DND-41 (cell line): ENCODE measurements around the gene GTF2H1.

Experiments
- ATAC-seq: fragments of 200-7000 bp; cut with Tn5 transposase; 3 replicates; pipeline ENCODE4 v1.9.1; 2021; ENCODE audit warnings: low read depth; ENCODE audit not compliant: insufficient read depth
- DNase-seq: peaks from one replicate; pipeline ENCODE4 v3.0.0-alpha.2; 2020
- H2AFZ ChIP-seq: 2 replicates; pipeline ENCODE4 v1.6.0; 2012; ENCODE audit warnings: low read depth, low read length
- H3K27ac ChIP-seq: 2 replicates; pipeline ENCODE4 v1.5.1; 2012; ENCODE audit warnings: low read length, inconsistent platforms
- H3K27me3 ChIP-seq: fragments of 200-600 bp; sonication (generic); 2 replicates; pipeline ENCODE4 v1.6.0; 2012; ENCODE audit warnings: low read length, mild to moderate bottlenecking, inconsistent platforms; ENCODE audit not compliant: insufficient read depth, poor library complexity
- H3K36me3 ChIP-seq: 2 replicates; pipeline ENCODE4 v1.5.1; 2012; ENCODE audit warnings: low read length, inconsistent platforms; ENCODE audit not compliant: insufficient read depth
- H3K4me1 ChIP-seq: 2 replicates; pipeline ENCODE4 v1.5.1; 2012; ENCODE audit warnings: mild to moderate bottlenecking, low read length; ENCODE audit not compliant: insufficient read depth
- H3K4me2 ChIP-seq: 2 replicates; pipeline ENCODE4 v1.6.0; 2012; ENCODE audit warnings: mild to moderate bottlenecking, moderate library complexity, low read length, inconsistent platforms; ENCODE audit not compliant: insufficient read depth
- H3K4me3 ChIP-seq, 2 experiments: fragments of 200-600 bp in 1 of 2; shearing (Covaris generic) in 1 of 2; 2 replicates each; pipeline ENCODE4 v1.5.1; 2012 to 2016; ENCODE audit warnings: inconsistent platforms in 2 of 2, low read length in 2 of 2, mild to moderate bottlenecking in 2 of 2, low read depth in 1 of 2, moderate library complexity in 1 of 2
- H3K79me2 ChIP-seq: 2 replicates; pipeline ENCODE4 v1.6.0; 2012; ENCODE audit warnings: low read length, inconsistent platforms; ENCODE audit not compliant: insufficient read depth
- H3K9ac ChIP-seq: 2 replicates; pipeline ENCODE4 v1.6.0; 2012; ENCODE audit warnings: low read depth, mild to moderate bottlenecking, inconsistent platforms, low read length, moderate library complexity
- H3K9me3 ChIP-seq: 2 replicates; pipeline ENCODE4 v1.5.1; 2012; ENCODE audit warnings: low read length, moderate library complexity, mild to moderate bottlenecking, inconsistent platforms; ENCODE audit not compliant: insufficient read depth, severe bottlenecking
- H4K20me1 ChIP-seq: 2 replicates; pipeline ENCODE4 v1.6.0; 2012; ENCODE audit warnings: low read length; ENCODE audit not compliant: insufficient read depth
- CTCF ChIP-seq: IDR thresholded peaks from 2 replicates; pipeline ENCODE4 v1.5.1; 2012; ENCODE audit warnings: borderline replicate concordance, low read length, moderate library complexity, mild to moderate bottlenecking; ENCODE audit not compliant: poor library complexity, severe bottlenecking; ENCODE audit errors: extremely low read depth
- EZH2 ChIP-seq: IDR thresholded peaks from 3 replicates; pipeline ENCODE4 v1.6.1; 2012; ENCODE audit warnings: borderline replicate concordance, low read depth, mild to moderate bottlenecking, moderate library complexity, low read length, inconsistent platforms; ENCODE audit not compliant: severe bottlenecking

GTF2H1 gene

GRCh38 chr11:18308242-18308641 lies 14.1 kb upstream of the GTF2H1 start:
- H3K4me2 ChIP-seq: no peak overlapping the region
- no peaks in the 10 kb centered on the region for H3K27me3 ChIP-seq
- H4K20me1 ChIP-seq: no peaks in the 10 kb centered on the region
- H3K36me3 ChIP-seq: peaks cover 72% of the 10 kb centered on the region
- H3K9ac ChIP-seq: no peak overlapping the region
- no peak overlapping the region for H3K4me3 ChIP-seq
- H3K27ac ChIP-seq: no peak overlapping the region
- no peaks in the 10 kb centered on the region; the same call in 1 of the 2 replicates for H3K79me2 ChIP-seq
- ATAC-seq (no peak), DNase-seq (no peak)
- no peak overlapping the region for H2AFZ ChIP-seq
- no peaks in the 10 kb centered on the region for H3K9me3 ChIP-seq
- no peaks in the 10 kb centered on the region for H3K4me1 ChIP-seq
- TF ChIP-seq EZH2 (no peak), CTCF (no peak)

GRCh38 chr11:18309691-18310090 lies 12.7 kb upstream of the GTF2H1 start:
- DNase-seq: no peak
- H3K36me3 ChIP-seq: peaks cover 60% of the 10 kb centered on the region
- no peak overlapping the region for H3K4me2 ChIP-seq
- no peak for ATAC-seq
- no peaks in the 10 kb centered on the region for H3K9me3 ChIP-seq
- H3K4me1 ChIP-seq: no peaks in the 10 kb centered on the region
- no peak overlapping the region for H3K4me3 ChIP-seq
- TF ChIP-seq CTCF: no peak
- H3K27ac ChIP-seq: no peak overlapping the region
- H3K9ac ChIP-seq: no peak overlapping the region
- H4K20me1 ChIP-seq: 0 out of 2 replicates have a peak, but pooled peaks cover 2% of the 10 kb centered on the region
- H2AFZ ChIP-seq: no peak overlapping the region
- H3K79me2 ChIP-seq: peaks cover 3% of the 10 kb centered on the region; the same call in 1 of the 2 replicates
- no peaks in the 10 kb centered on the region for H3K27me3 ChIP-seq

- peaks cover 13% of the 10 kb centered on the region; the same call in 1 of the 2 replicates for H3K79me2 ChIP-seq
- H4K20me1 ChIP-seq: peaks cover 4% of the 10 kb centered on the region; the same call in 1 of the 2 replicates
- DNase-seq (no peak), ATAC-seq (no peak)
- H3K4me1 ChIP-seq: no peaks in the 10 kb centered on the region
- H3K4me2 ChIP-seq: no peak overlapping the region
- peaks cover 52% of the 10 kb centered on the region; the same call in 1 of the 2 replicates for H3K36me3 ChIP-seq
- no peak overlapping the region for H3K9ac ChIP-seq
- H3K27me3 ChIP-seq: no peaks in the 10 kb centered on the region
- no peaks in the 10 kb centered on the region for H3K9me3 ChIP-seq
- no peak overlapping the region for H3K27ac ChIP-seq
- TF ChIP-seq EZH2: no peak
- no peak for TF ChIP-seq CTCF
- H2AFZ ChIP-seq: no peak overlapping the region
- no peak overlapping the region for H3K4me3 ChIP-seq
Measured at GRCh38 chr11:18310800-18311340, 11.5 kb upstream of the GTF2H1 start.
